Parathyroid adenoma (tissue), 2 donors: ENCODE results near the gene SLC6A13.

Experiments used
- H2AFZ ChIP-seq: fragments of 300-600 bp; sonication (generic); one replicate; pipeline ENCODE4 v1.7.0; 2017; ENCODE audit warnings: antibody characterized with exemption, mild to moderate bottlenecking
- H3K27ac ChIP-seq: fragments of 300-600 bp; sonication (generic); one replicate; pipeline ENCODE4 v1.7.0; 2017
- H3K27me3 ChIP-seq: fragments of 300-600 bp; sonication (generic); one replicate; pipeline ENCODE4 v1.7.0; 2017; ENCODE audit warnings: low read length; ENCODE audit not compliant: control insufficient read depth, insufficient read depth
- H3K36me3 ChIP-seq: fragments of 300-600 bp; sonication (generic); one replicate; pipeline ENCODE4 v1.7.0; 2017; ENCODE audit warnings: low read length; ENCODE audit not compliant: control insufficient read depth, insufficient read depth
- H3K4me1 ChIP-seq: fragments of 300-600 bp; sonication (generic); one replicate; pipeline ENCODE4 v1.7.0; 2017; ENCODE audit warnings: control low read depth
- H3K4me2 ChIP-seq: fragments of 300-600 bp; sonication (generic); one replicate; pipeline ENCODE4 v1.7.0; 2017; ENCODE audit warnings: low read length
- H3K4me3 ChIP-seq: fragments of 300-600 bp; sonication (generic); one replicate; pipeline ENCODE4 v1.7.0; 2017; ENCODE audit warnings: low read depth, low read length
- H3K79me2 ChIP-seq: fragments of 300-600 bp; sonication (generic); one replicate; pipeline ENCODE4 v1.7.0; 2017; ENCODE audit warnings: control low read depth
- H3K9ac ChIP-seq: fragments of 300-600 bp; sonication (generic); one replicate; pipeline ENCODE4 v1.7.0; 2017; ENCODE audit warnings: mild to moderate bottlenecking
- H3K9me3 ChIP-seq: fragments of 300-600 bp; sonication (generic); one replicate; pipeline ENCODE4 v1.7.0; 2017; ENCODE audit warnings: low read length; ENCODE audit not compliant: control insufficient read depth
- CTCF ChIP-seq: fragments of 300-600 bp; sonication (generic); IDR thresholded peaks from one replicate; pipeline ENCODE4 v1.7.0; 2017; ENCODE audit warnings: antibody characterized with exemption, mild to moderate bottlenecking
- donor health status: primary hyperparathyroidism.

Gene SLC6A13

GRCh38 chr12:209246-209645 is 53.4 kb downstream of the SLC6A13 start:
- no peak overlapping the region for H3K4me3 ChIP-seq
- H3K36me3 ChIP-seq = no peaks in the 10 kb centered on the region
- no peaks in the 10 kb centered on the region for H3K79me2 ChIP-seq
- H3K27ac ChIP-seq = no peak overlapping the region
- no peaks in the 10 kb centered on the region for H3K27me3 ChIP-seq
- H3K4me1 ChIP-seq = peaks cover 28% of the 10 kb centered on the region
- no peak overlapping the region for H2AFZ ChIP-seq
- TF ChIP-seq CTCF = no peak
- no peak overlapping the region for H3K4me2 ChIP-seq
- H3K9ac ChIP-seq = no peak overlapping the region
- no peaks in the 10 kb centered on the region for H3K9me3 ChIP-seq

GRCh38 chr12:208813-209212 is 53.8 kb downstream of the SLC6A13 start:
- H3K36me3 ChIP-seq = no peaks in the 10 kb centered on the region
- H3K9ac ChIP-seq = no peak overlapping the region
- no peaks in the 10 kb centered on the region for H3K27me3 ChIP-seq
- no peak overlapping the region for H2AFZ ChIP-seq
- no peak overlapping the region for H3K4me2 ChIP-seq
- H3K4me1 ChIP-seq = peaks cover 31% of the 10 kb centered on the region
- H3K4me3 ChIP-seq = no peak overlapping the region
- no peaks in the 10 kb centered on the region for H3K9me3 ChIP-seq
- H3K79me2 ChIP-seq = no peaks in the 10 kb centered on the region
- no peak overlapping the region for H3K27ac ChIP-seq
- TF ChIP-seq CTCF = no peak

- Histone ChIP-seq H2AFZ (no peak overlapping the region), H3K27me3 (no peaks in the 10 kb centered on the region), H3K79me2 (no peaks in the 10 kb centered on the region), H3K4me3 (no peak overlapping the region), H3K4me1 (peaks cover 23% of the 10 kb centered on the region), H3K36me3 (no peaks in the 10 kb centered on the region), H3K9ac (no peak overlapping the region), H3K4me2 (no peak overlapping the region), H3K27ac (no peak overlapping the region), H3K9me3 (no peaks in the 10 kb centered on the region)
- no peak for TF ChIP-seq CTCF
These were observed 54.8 kb downstream of the SLC6A13 start for GRCh38 chr12:207804-208203.

GRCh38 chr12:206746-207440 is 55.7 kb downstream of the SLC6A13 start:
- no peak for TF ChIP-seq CTCF
- Histone ChIP-seq H3K27me3 (no peaks in the 10 kb centered on the region), H3K4me1 (peaks cover 24% of the 10 kb centered on the region), H3K36me3 (no peaks in the 10 kb centered on the region), H3K27ac (no peak overlapping the region), H2AFZ (no peak overlapping the region), H3K79me2 (no peaks in the 10 kb centered on the region), H3K4me3 (no peak overlapping the region), H3K4me2 (no peak overlapping the region), H3K9me3 (no peaks in the 10 kb centered on the region), H3K9ac (no peak overlapping the region)

GRCh38 chr12:205026-205425 is 57.6 kb downstream of the SLC6A13 start:
- Histone ChIP-seq H3K79me2 (no peaks in the 10 kb centered on the region), H3K9me3 (no peaks in the 10 kb centered on the region), H2AFZ (no peak overlapping the region), H3K27me3 (no peaks in the 10 kb centered on the region), H3K27ac (no peak overlapping the region), H3K9ac (no peak overlapping the region), H3K4me1 (peaks cover 10% of the 10 kb centered on the region), H3K4me2 (no peak overlapping the region), H3K36me3 (no peaks in the 10 kb centered on the region), H3K4me3 (no peak overlapping the region)
- no peak for TF ChIP-seq CTCF
